GM12891 (cell line): ENCODE measurements around the gene TSHZ1.

Source experiments
- DNase-seq: peaks from one replicate; pipeline ENCODE4 v3.0.0; 2011; ENCODE audit warnings: low spot score; ENCODE audit not compliant: insufficient read length
- FAIRE-seq: peaks from 2 replicates; lab custom pipeline; 2011; peaks lifted over from hg19 to GRCh38; lab: Jason Lieb, UNC
- PAX5 ChIP-seq: IDR thresholded peaks from 2 replicates; pipeline ENCODE4 v1.6.1; 2011; ENCODE audit warnings: low read length, moderate library complexity, mild to moderate bottlenecking; ENCODE audit not compliant: insufficient read depth, severe bottlenecking
- POLR2A ChIP-seq: IDR thresholded peaks from 2 replicates; pipeline ENCODE4 v1.6.1; 2011; ENCODE audit warnings: low read depth, low read length, control low read depth
- POLR2AphosphoS5 ChIP-seq: IDR thresholded peaks from 2 replicates; pipeline ENCODE4 v1.6.1; 2011; ENCODE audit warnings: low read depth, low read length, control low read depth
- POU2F2 ChIP-seq: IDR thresholded peaks from 2 replicates; pipeline ENCODE4 v1.6.1; 2011; ENCODE audit warnings: low read depth, mild to moderate bottlenecking, control low read depth, low read length, moderate library complexity
- SPI1 ChIP-seq: IDR thresholded peaks from 2 replicates; pipeline ENCODE4 v1.6.1; 2011; ENCODE audit warnings: low read depth, low read length, control low read depth
- TAF1 ChIP-seq: IDR thresholded peaks from 2 replicates; pipeline ENCODE4 v1.6.1; 2011; ENCODE audit warnings: low read depth, low read length, control low read depth

Gene TSHZ1

GRCh38 chr18:75207310-75208154 is 3.1 kb upstream of the TSHZ1 start:
- TF ChIP-seq POU2F2 (no peak), POLR2A (no peak; the same call in 1 of the 2 replicates), SPI1 (no peak), TAF1 (no peak), PAX5 (no peak), POLR2AphosphoS5 (no peak)
- no peak for DNase-seq
- FAIRE-seq = no peak

GRCh38 chr18:75208155-75208835 is 2.3 kb upstream of the TSHZ1 start:
- FAIRE-seq (peak; percentile 90), DNase-seq (no peak)
- no peak; the same call in 1 of the 2 replicates for TF ChIP-seq POLR2A
- no peak for TF ChIP-seq SPI1
- TF ChIP-seq TAF1 = no peak
- no peak for TF ChIP-seq POLR2AphosphoS5
- no peak for TF ChIP-seq POU2F2
- no peak for TF ChIP-seq PAX5

- DNase-seq (no peak), FAIRE-seq (no peak)
- TF ChIP-seq PAX5 (no peak), POU2F2 (no peak), SPI1 (no peak), POLR2AphosphoS5 (peak; percentile 71), TAF1 (peak; percentile 38), POLR2A (peak; percentile 50)
Observed at GRCh38 chr18:75208836-75209128, 1.8 kb upstream of the TSHZ1 start.

- FAIRE-seq (peak; percentile 84), DNase-seq (peak; percentile 65)
- TF ChIP-seq PAX5 (no peak), POU2F2 (peak; percentile 25; the same call in 1 of the 2 replicates), POLR2AphosphoS5 (peak; percentile 53; the same call in 1 of the 2 replicates), TAF1 (peak; percentile 34; the same call in 1 of the 2 replicates), POLR2A (0 out of 2 replicates have a peak, but pooled peaks have one; percentile 44), SPI1 (peak; percentile 30; the same call in 1 of the 2 replicates)
Observed at GRCh38 chr18:75209129-75209950, 1.3 kb upstream of the TSHZ1 start, which contains the start of gene PTGR3. PTGR3 (minus strand) TSS chr18:75209139; CDS start chr18:75209058, 81 bp downstream.

GRCh38 chr18:75209951-75210258 is 692 bp upstream of the TSHZ1 start:
- FAIRE-seq (no peak), DNase-seq (no peak)
- no peak for TF ChIP-seq POLR2AphosphoS5
- TF ChIP-seq TAF1 = no peak
- no peak for TF ChIP-seq PAX5
- no peak; the same call in 1 of the 2 replicates for TF ChIP-seq POLR2A
- TF ChIP-seq SPI1 = no peak
- TF ChIP-seq POU2F2 = no peak

- FAIRE-seq (no peak), DNase-seq (no peak)
- no peak for TF ChIP-seq POLR2A
- no peak for TF ChIP-seq POU2F2
- TF ChIP-seq TAF1 = no peak
- no peak for TF ChIP-seq SPI1
- TF ChIP-seq POLR2AphosphoS5 = no peak
- TF ChIP-seq PAX5 = no peak
Observed at GRCh38 chr18:75211002-75211621, 515 bp downstream of the TSHZ1 start.

GRCh38 chr18:75211626-75211952 is 992 bp downstream of the TSHZ1 start:
- DNase-seq = no peak
- no peak for TF ChIP-seq POLR2AphosphoS5
- no peak for TF ChIP-seq POLR2A
- no peak for TF ChIP-seq TAF1
- no peak for TF ChIP-seq SPI1
- no peak for TF ChIP-seq PAX5
- no peak for TF ChIP-seq POU2F2
- no peak for FAIRE-seq

- DNase-seq = no peak
- TF ChIP-seq SPI1 = no peak
- TF ChIP-seq POU2F2 = no peak
- no peak for TF ChIP-seq PAX5
- TF ChIP-seq POLR2AphosphoS5 = no peak
- no peak for TF ChIP-seq POLR2A
- no peak for TF ChIP-seq TAF1
- FAIRE-seq = no peak
Observed at GRCh38 chr18:75211953-75212750, 1.6 kb downstream of the TSHZ1 start.
